ENCODE results near the gene SLC23A2.

SLC23A2 gene

DNA sequence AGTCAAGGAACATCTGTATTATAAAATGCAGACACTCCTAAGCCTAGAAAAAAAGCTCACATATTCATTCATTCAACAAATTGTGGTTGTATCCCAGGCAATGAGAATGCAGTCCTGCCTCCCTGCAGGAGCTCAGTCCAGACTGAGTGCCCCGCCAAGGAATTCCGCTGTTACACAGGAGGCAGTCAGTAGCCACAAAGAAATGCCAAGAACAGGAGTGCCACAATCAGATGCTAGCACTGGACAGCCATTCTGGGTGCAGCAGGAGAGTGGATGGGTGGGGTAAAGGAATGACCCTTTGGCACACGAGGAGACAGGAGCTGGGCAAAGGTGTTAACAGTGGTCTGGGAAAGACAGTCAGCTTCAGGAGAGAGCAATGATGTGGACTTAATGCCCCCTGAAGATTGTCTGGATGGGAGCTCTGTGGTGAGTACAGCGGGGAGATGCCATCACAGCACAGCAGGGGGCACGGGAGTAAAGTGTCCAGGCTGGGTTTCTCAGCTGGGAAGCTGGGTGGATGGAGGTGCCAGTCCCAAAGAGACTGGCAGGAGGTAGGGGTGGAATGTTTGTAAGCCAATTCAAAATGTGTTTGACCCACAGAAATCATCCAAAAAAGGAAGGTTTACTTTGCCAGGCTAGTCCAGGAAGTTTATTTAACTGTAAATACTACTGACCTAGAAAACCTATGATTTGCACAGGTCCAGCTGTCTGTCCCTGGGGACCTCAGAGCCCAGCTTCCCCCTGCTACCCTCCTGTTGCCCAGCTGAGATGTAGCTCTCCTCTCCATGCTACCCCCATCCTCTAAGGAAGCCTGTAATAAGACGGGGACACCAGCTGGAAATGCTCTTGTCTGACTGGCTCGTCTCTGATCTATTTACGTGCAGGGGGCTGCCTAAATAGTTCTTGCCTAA is 84.1 kb downstream of the SLC23A2 start:
- Histone ChIP-seq H3K4me2 (ENCODE audit: low read length) (no peak overlapping the region), H3K4me1 (ENCODE audit: control insufficient read depth, low read length) (peaks cover 36% of the 10 kb centered on the region), H4K20me1 (ENCODE audit: control insufficient read depth, insufficient read depth, low read depth, low read length) (peaks cover 10% of the 10 kb centered on the region), H3K9me3 (ENCODE audit: control insufficient read depth, insufficient read depth, low read length) (no peaks in the 10 kb centered on the region), H3K27ac (ENCODE audit: low read depth, low read length) (no peak overlapping the region), H3K9me2 (replicated peaks; ENCODE audit: control insufficient read depth, low read length) (no peaks in the 10 kb centered on the region), H3K27me3 (ENCODE audit: control insufficient read depth, low read length) (no peaks in the 10 kb centered on the region), H3K79me2 (ENCODE audit: control insufficient read depth, low read length) (peaks cover 59% of the 10 kb centered on the region), H3F3A (ENCODE audit: control insufficient read depth, insufficient read depth) (peaks cover 2% of the 10 kb centered on the region; the same call in 1 of the 2 replicates), H3K36me3 (ENCODE audit: control insufficient read depth, low read length) (peaks cover 41% of the 10 kb centered on the region), H3K4me3 (ENCODE audit: low read length) (no peak overlapping the region)
- TF ChIP-seq, protein P1, sequence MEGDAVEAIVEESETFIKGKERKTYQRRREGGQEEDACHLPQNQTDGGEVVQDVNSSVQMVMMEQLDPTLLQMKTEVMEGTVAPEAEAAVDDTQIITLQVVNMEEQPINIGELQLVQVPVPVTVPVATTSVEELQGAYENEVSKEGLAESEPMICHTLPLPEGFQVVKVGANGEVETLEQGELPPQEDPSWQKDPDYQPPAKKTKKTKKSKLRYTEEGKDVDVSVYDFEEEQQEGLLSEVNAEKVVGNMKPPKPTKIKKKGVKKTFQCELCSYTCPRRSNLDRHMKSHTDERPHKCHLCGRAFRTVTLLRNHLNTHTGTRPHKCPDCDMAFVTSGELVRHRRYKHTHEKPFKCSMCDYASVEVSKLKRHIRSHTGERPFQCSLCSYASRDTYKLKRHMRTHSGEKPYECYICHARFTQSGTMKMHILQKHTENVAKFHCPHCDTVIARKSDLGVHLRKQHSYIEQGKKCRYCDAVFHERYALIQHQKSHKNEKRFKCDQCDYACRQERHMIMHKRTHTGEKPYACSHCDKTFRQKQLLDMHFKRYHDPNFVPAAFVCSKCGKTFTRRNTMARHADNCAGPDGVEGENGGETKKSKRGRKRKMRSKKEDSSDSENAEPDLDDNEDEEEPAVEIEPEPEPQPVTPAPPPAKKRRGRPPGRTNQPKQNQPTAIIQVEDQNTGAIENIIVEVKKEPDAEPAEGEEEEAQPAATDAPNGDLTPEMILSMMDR (IDR thresholded peaks at IDR 0.05; ENCODE audit: low read depth, low read length, poor library complexity, severe bottlenecking) = no peak
- no peak for TF ChIP-seq EZH2phosphoT487 (IDR thresholded peaks at IDR 0.05; ENCODE audit: borderline replicate concordance, low read length)

DNA sequence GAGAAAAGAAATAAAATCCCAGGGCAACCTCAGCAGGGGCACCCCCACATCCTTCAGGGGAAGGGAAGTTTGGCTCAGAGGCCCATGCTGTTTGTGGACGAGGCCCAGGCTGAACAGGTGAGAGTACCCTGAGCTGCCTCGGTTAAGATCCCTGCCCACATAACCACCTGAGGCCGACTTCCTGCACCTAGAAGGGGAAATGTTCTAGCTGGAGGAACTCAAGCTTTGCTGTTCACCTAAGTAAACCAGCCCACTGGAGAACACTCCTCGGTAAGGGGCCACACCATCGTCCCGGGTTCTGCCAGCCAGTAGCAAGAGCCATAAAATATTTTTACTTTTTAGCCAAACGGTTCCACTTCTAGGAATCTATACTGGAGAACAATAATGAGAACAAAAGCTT is 88.2 kb downstream of the SLC23A2 start:
- TF ChIP-seq EZH2phosphoT487 (IDR thresholded peaks at IDR 0.05; ENCODE audit: borderline replicate concordance, low read length) = no peak
- TF ChIP-seq, protein P1 (IDR thresholded peaks at IDR 0.05; ENCODE audit: low read depth, low read length, poor library complexity, severe bottlenecking) = no peak
- H3K79me2 ChIP-seq (ENCODE audit: control insufficient read depth, low read length) = peaks cover 31% of the 10 kb centered on the region
- H3K4me3 ChIP-seq (ENCODE audit: low read length) = no peak overlapping the region
- no peaks in the 10 kb centered on the region for H3K27me3 ChIP-seq (ENCODE audit: control insufficient read depth, low read length)
- H3K9me3 ChIP-seq (ENCODE audit: control insufficient read depth, insufficient read depth, low read length) = no peaks in the 10 kb centered on the region
- peaks cover 40% of the 10 kb centered on the region for H3K36me3 ChIP-seq (ENCODE audit: control insufficient read depth, low read length)
- peaks cover 8% of the 10 kb centered on the region for H3K4me1 ChIP-seq (ENCODE audit: control insufficient read depth, low read length)
- H3K27ac ChIP-seq (ENCODE audit: low read depth, low read length) = no peak overlapping the region
- peaks cover 2% of the 10 kb centered on the region; the same call in 1 of the 2 replicates for H3F3A ChIP-seq (ENCODE audit: control insufficient read depth, insufficient read depth)
- H3K9me2 ChIP-seq (replicated peaks; ENCODE audit: control insufficient read depth, low read length) = no peaks in the 10 kb centered on the region
- H3K4me2 ChIP-seq (ENCODE audit: low read length) = no peak overlapping the region
- 0 out of 2 replicates have a peak, but pooled peaks cover 6% of the 10 kb centered on the region for H4K20me1 ChIP-seq (ENCODE audit: control insufficient read depth, insufficient read depth, low read depth, low read length)

DNA sequence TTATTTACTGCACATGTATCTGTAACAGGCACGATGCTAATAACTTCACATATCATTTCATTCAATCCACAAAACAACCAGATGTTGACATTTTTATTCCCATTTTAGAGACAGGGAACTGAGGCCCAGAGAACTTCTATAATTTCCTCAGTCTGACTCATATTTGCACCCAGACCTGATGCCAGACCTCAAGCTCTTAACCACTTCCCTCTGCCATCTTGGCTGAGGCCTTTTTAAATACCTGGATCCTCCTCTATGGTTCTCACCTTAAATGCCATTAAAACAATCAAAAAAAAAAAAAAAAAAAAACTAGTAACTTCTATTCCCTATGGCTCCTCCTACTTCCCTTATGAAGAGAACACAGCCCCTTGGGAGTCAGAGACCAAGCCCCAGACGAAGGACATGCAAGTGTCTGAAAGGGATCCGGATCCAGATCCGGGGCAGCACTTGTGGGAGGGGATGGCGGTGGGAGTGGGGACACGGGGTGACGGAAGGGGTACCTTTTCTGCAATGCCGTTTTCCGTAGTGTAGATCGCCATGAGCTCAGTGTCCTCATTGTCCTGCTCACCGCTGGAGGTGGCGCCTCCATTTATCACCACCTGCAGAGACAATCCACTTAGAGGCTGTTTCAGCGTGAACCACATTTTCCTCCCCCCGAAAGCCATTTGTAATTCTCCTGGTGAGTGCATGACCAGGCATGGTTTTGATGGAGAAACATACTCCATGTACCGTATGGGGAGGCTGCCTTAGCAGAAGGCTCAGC is 88.7 kb downstream of the SLC23A2 start:
- H3K4me1 ChIP-seq (ENCODE audit: control insufficient read depth, low read length) = peaks cover 3% of the 10 kb centered on the region
- no peaks in the 10 kb centered on the region for H3K9me2 ChIP-seq (replicated peaks; ENCODE audit: control insufficient read depth, low read length)
- no peaks in the 10 kb centered on the region for H3K27me3 ChIP-seq (ENCODE audit: control insufficient read depth, low read length)
- H3K36me3 ChIP-seq (ENCODE audit: control insufficient read depth, low read length) = peaks cover 39% of the 10 kb centered on the region
- peaks cover 2% of the 10 kb centered on the region; the same call in 1 of the 2 replicates for H3F3A ChIP-seq (ENCODE audit: control insufficient read depth, insufficient read depth)
- peaks cover 31% of the 10 kb centered on the region for H3K79me2 ChIP-seq (ENCODE audit: control insufficient read depth, low read length)
- 0 out of 2 replicates have a peak, but pooled peaks cover 4% of the 10 kb centered on the region for H4K20me1 ChIP-seq (ENCODE audit: control insufficient read depth, insufficient read depth, low read depth, low read length)
- no peaks in the 10 kb centered on the region for H3K9me3 ChIP-seq (ENCODE audit: control insufficient read depth, insufficient read depth, low read length)
- no peak overlapping the region for H3K27ac ChIP-seq (ENCODE audit: low read depth, low read length)
- TF ChIP-seq, protein P1 (IDR thresholded peaks at IDR 0.05; ENCODE audit: low read depth, low read length, poor library complexity, severe bottlenecking) = no peak
- TF ChIP-seq EZH2phosphoT487 (IDR thresholded peaks at IDR 0.05; ENCODE audit: borderline replicate concordance, low read length) = no peak
- no peak overlapping the region for H3K4me3 ChIP-seq (ENCODE audit: low read length)
- no peak overlapping the region for H3K4me2 ChIP-seq (ENCODE audit: low read length)
